Measurements from ENCODE around the gene PLAU.
A peak's percentile ranks its signal among the peaks of the same experiment; 100 is the strongest.
"Not testable (repeated sequence)": the region's sequence is repeated elsewhere in the genome, so short reads cannot be mapped to it uniquely, and the experiment has no call there.

Gene PLAU

GRCh38 chr10:73955719-73956118 lies 44.8 kb downstream of the PLAU start:
- DNase-seq = no peak

- DNase-seq = peak; percentile 48
Measured at GRCh38 chr10:73956476-73957359, 45.8 kb downstream of the PLAU start.

- peak; percentile 40 for DNase-seq
Measured at GRCh38 chr10:73959484-73960243, 48.7 kb downstream of the PLAU start.

GRCh38 chr10:73962386-73962785 lies 51.5 kb downstream of the PLAU start:
- DNase-seq = no peak

- not testable (repeated sequence) for DNase-seq
Measured at GRCh38 chr10:73963533-73963932, 52.6 kb downstream of the PLAU start.

- no peak for DNase-seq
Measured at GRCh38 chr10:73964743-73965142, 53.8 kb downstream of the PLAU start.

GRCh38 chr10:73965267-73965889 lies 54.4 kb downstream of the PLAU start:
- peak; percentile 55 for DNase-seq

GRCh38 chr10:73965890-73966768 lies 55.2 kb downstream of the PLAU start:
- peak; percentile 100 for DNase-seq

- DNase-seq = peak; percentile 9
Measured at GRCh38 chr10:73967022-73967429, 56.1 kb downstream of the PLAU start.
